GM23338 (cell line): ENCODE results near the gene CNTN1. TPM values are rescaled to one million over a fixed set of nuclear protein-coding genes. Genes with fewer than 3 reads are reported as not detected.

Experiments used
- ATAC-seq: fragments of 200-7000 bp; cut with Tn5 transposase; 3 replicates; pipeline ENCODE4 v1.9.1; 2020
- DNase-seq: peaks from one replicate; pipeline ENCODE4 v3.0.0-alpha.2; 2015; ENCODE audit warnings: low spot score
- H2AFZ ChIP-seq: fragments of 200-600 bp; sonication (generic); 2 replicates; pipeline ENCODE4 v1.8.0; 2016; ENCODE audit warnings: antibody characterized with exemption, mild to moderate bottlenecking, moderate library complexity
- H3F3A ChIP-seq: fragments of 200-600 bp; sonication (generic); replicated peaks from 2 replicates; pipeline ENCODE4 v1.8.0; 2017; ENCODE audit warnings: antibody characterized with exemption, mixed run types, low read depth
- H3K27ac ChIP-seq: fragments of 200-600 bp; sonication (generic); 2 replicates; pipeline ENCODE4 v1.6.1; 2016; ENCODE audit warnings: low read depth
- H3K27me3 ChIP-seq: fragments of 200-600 bp; sonication (generic); 2 replicates; pipeline ENCODE4 v1.8.0; 2016; ENCODE audit warnings: mild to moderate bottlenecking, mixed run types, moderate library complexity; ENCODE audit not compliant: insufficient read depth
- H3K36me3 ChIP-seq: fragments of 200-600 bp; sonication (generic); 2 replicates; pipeline ENCODE4 v1.8.0; 2016; ENCODE audit warnings: mild to moderate bottlenecking; ENCODE audit not compliant: insufficient read depth
- H3K4me1 ChIP-seq: fragments of 200-600 bp; sonication (generic); 2 replicates; pipeline ENCODE4 v1.8.0; 2016; ENCODE audit warnings: mild to moderate bottlenecking, moderate library complexity; ENCODE audit not compliant: insufficient read depth
- H3K4me2 ChIP-seq: fragments of 200-600 bp; sonication (generic); 2 replicates; pipeline ENCODE4 v1.7.1; 2017; ENCODE audit warnings: mixed run types
- H3K4me3 ChIP-seq: fragments of 200-600 bp; sonication (generic); 2 replicates; pipeline ENCODE4 v1.6.1; 2016; ENCODE audit warnings: mixed run types
- H3K79me2 ChIP-seq: fragments of 200-600 bp; sonication (generic); replicated peaks from 2 replicates; pipeline ENCODE4 v1.8.0; 2017; ENCODE audit warnings: mild to moderate bottlenecking; ENCODE audit not compliant: insufficient read depth
- H3K9me2 ChIP-seq: fragments of 200-600 bp; sonication (generic); 2 replicates; pipeline ENCODE4 v1.8.0; 2017; ENCODE audit not compliant: insufficient read depth
- H4K20me1 ChIP-seq: fragments of 200-600 bp; sonication (generic); replicated peaks from 2 replicates; pipeline ENCODE4 v1.8.0; 2017; ENCODE audit warnings: mild to moderate bottlenecking; ENCODE audit not compliant: insufficient read depth
- H3K27ac Mint-ChIP-seq: 2 replicates; pipeline ENCODE4 v1.8.0; 2020; ENCODE audit warnings: inconsistent platforms, mild to moderate bottlenecking, moderate library complexity, mixed read lengths
- H3K27me3 Mint-ChIP-seq: 3 replicates; pipeline ENCODE4 v1.8.0; 2022; ENCODE audit warnings: low read depth, mild to moderate bottlenecking, moderate library complexity, mixed read lengths, inconsistent platforms; ENCODE audit not compliant: insufficient read depth, poor library complexity
- H3K36me3 Mint-ChIP-seq: 3 replicates; pipeline ENCODE4 v1.8.0; 2021; ENCODE audit warnings: low read depth, mild to moderate bottlenecking, inconsistent platforms, moderate library complexity, mixed read lengths
- H3K4me1 Mint-ChIP-seq: 3 replicates; pipeline ENCODE4 v1.8.0; 2020; ENCODE audit warnings: mild to moderate bottlenecking, inconsistent platforms, mixed read lengths
- H3K4me3 Mint-ChIP-seq: 3 replicates; pipeline ENCODE4 v1.8.0; 2021; ENCODE audit warnings: moderate library complexity, mild to moderate bottlenecking, inconsistent platforms, mixed read lengths
- H3K9me3 Mint-ChIP-seq: 3 replicates; pipeline ENCODE4 v1.8.0; 2020; ENCODE audit warnings: moderate library complexity, mild to moderate bottlenecking, inconsistent platforms, mixed read lengths
- ETS1 ChIP-seq: IDR thresholded peaks from 2 replicates; pipeline ENCODE4 v1.6.1; 2016; ENCODE audit warnings: antibody characterized with exemption
- EZH2 ChIP-seq: fragments of 200-600 bp; sonication (generic); IDR thresholded peaks from one replicate; pipeline ENCODE4 v1.8.0; 2017; ENCODE audit warnings: antibody characterized with exemption, mild to moderate bottlenecking, low read depth; ENCODE audit not compliant: unreplicated experiment
- JUNB ChIP-seq: IDR thresholded peaks from one replicate; pipeline ENCODE4 v1.6.1; 2016; ENCODE audit warnings: antibody characterized with exemption; ENCODE audit not compliant: unreplicated experiment
- POLR2AphosphoS5 ChIP-seq: IDR thresholded peaks from 2 replicates; pipeline ENCODE4 v1.6.1; 2016; ENCODE audit warnings: antibody characterized with exemption, low read depth
- STAT1 ChIP-seq: IDR thresholded peaks from one replicate; pipeline ENCODE4 v1.6.1; 2016; ENCODE audit warnings: antibody characterized with exemption; ENCODE audit not compliant: unreplicated experiment
- ZNF114 ChIP-seq: fragments of 250-450 bp; sonication (Bioruptor Pico); IDR thresholded peaks from 2 replicates; pipeline ENCODE4 v1.5.0; 2020; ENCODE audit warnings: mild to moderate bottlenecking, moderate library complexity
- ZNF331 ChIP-seq: fragments of 250-450 bp; sonication (Bioruptor Pico); IDR thresholded peaks from 2 replicates; pipeline ENCODE4 v1.5.0; 2020; ENCODE audit warnings: low read depth, mild to moderate bottlenecking, moderate library complexity
- ZNF462 ChIP-seq: fragments of 250-450 bp; sonication (Bioruptor Pico); IDR thresholded peaks from 2 replicates; pipeline ENCODE4 v1.5.0; 2020; ENCODE audit warnings: mild to moderate bottlenecking, moderate library complexity
- polyA plus RNA-seq: library from polyadenylated mRNA; unstranded; fragments of >200 nt; fragmentation: Nextera tagmentation; extraction: Ambion mirVana; gene quantifications from 2 replicates; pipeline ENCODE4 v1.2.1, GENCODE V29; 2016
- total RNA-seq: library from RNA; depleted of rRNA; stranded (reverse); fragments of >200 nt; shearing (Covaris generic); gene quantifications from 2 replicates; pipeline ENCODE4 v1.2.3, GENCODE V29; 2014
- TF ChIP-seq, protein P1 (sequence below): IDR thresholded peaks from one replicate; pipeline ENCODE4 v1.6.1; 2018; ENCODE audit warnings: antibody characterized with exemption; ENCODE audit not compliant: unreplicated experiment

The CNTN1 gene
- total and polyA plus RNA-seq, 2 experiments from 2014 or later: 5.0 to 27.0 TPM

- TF ChIP-seq ZNF462 (CRISPR knock-in tag) (no peak), STAT1 (no peak), POLR2AphosphoS5 (no peak), ETS1 (no peak), ZNF331 (no peak), EZH2 (no peak)
These were observed 293.8 kb downstream of the CNTN1 start (continued) for GRCh38 chr12:40986001-40986400.

GRCh38 chr12:40988355-40988754 is 296.1 kb downstream of the CNTN1 start:
- Histone ChIP-seq H3K4me3 (no peak overlapping the region), H3K27ac (no peak overlapping the region), H4K20me1 (no peaks in the 10 kb centered on the region), H3K4me1 (peaks cover 4% of the 10 kb centered on the region; the same call in 1 of the 2 replicates), H3K27me3 (no peaks in the 10 kb centered on the region), H3F3A (no peaks in the 10 kb centered on the region), H3K79me2 (no peaks in the 10 kb centered on the region), H3K36me3 (no peaks in the 10 kb centered on the region), H3K4me2 (no peak overlapping the region), H2AFZ (no peak overlapping the region), H3K9me2 (no peaks in the 10 kb centered on the region)
- Mint-ChIP-seq H3K27ac (no peak overlapping the region), H3K9me3 (no peaks in the 10 kb centered on the region), H3K36me3 (no peaks in the 10 kb centered on the region), H3K4me3 (no peak overlapping the region), H3K27me3 (no peaks in the 10 kb centered on the region), H3K4me1 (peaks cover 10% of the 10 kb centered on the region; the same call in 2 of the 3 replicates)
- no peak for ATAC-seq
- DNase-seq: no peak
- no peak for TF ChIP-seq EZH2
- TF ChIP-seq POLR2AphosphoS5: no peak
- TF ChIP-seq JUNB: no peak
- TF ChIP-seq, protein P1, sequence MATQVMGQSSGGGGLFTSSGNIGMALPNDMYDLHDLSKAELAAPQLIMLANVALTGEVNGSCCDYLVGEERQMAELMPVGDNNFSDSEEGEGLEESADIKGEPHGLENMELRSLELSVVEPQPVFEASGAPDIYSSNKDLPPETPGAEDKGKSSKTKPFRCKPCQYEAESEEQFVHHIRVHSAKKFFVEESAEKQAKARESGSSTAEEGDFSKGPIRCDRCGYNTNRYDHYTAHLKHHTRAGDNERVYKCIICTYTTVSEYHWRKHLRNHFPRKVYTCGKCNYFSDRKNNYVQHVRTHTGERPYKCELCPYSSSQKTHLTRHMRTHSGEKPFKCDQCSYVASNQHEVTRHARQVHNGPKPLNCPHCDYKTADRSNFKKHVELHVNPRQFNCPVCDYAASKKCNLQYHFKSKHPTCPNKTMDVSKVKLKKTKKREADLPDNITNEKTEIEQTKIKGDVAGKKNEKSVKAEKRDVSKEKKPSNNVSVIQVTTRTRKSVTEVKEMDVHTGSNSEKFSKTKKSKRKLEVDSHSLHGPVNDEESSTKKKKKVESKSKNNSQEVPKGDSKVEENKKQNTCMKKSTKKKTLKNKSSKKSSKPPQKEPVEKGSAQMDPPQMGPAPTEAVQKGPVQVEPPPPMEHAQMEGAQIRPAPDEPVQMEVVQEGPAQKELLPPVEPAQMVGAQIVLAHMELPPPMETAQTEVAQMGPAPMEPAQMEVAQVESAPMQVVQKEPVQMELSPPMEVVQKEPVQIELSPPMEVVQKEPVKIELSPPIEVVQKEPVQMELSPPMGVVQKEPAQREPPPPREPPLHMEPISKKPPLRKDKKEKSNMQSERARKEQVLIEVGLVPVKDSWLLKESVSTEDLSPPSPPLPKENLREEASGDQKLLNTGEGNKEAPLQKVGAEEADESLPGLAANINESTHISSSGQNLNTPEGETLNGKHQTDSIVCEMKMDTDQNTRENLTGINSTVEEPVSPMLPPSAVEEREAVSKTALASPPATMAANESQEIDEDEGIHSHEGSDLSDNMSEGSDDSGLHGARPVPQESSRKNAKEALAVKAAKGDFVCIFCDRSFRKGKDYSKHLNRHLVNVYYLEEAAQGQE: no peak
- no peak for TF ChIP-seq ZNF114 (CRISPR knock-in tag)
